Brain microvascular endothelial cell (primary cell): ENCODE measurements around the gene SH3PXD2B.
"Not testable (repeated sequence)": the region's sequence is repeated elsewhere in the genome, so short reads cannot be mapped to it uniquely, and the experiment has no call there.

ENCODE experiments used
- DNase-seq: peaks from one replicate; pipeline ENCODE4 v3.0.0-alpha.2; 2020
- H3K27ac ChIP-seq: fragments of 250-450 bp; sonication (Bioruptor Pico); 2 replicates; pipeline ENCODE4 v1.5.1; 2020; ENCODE audit warnings: mild to moderate bottlenecking, moderate library complexity
- H3K27me3 ChIP-seq: fragments of 250-450 bp; sonication (Bioruptor Pico); replicated peaks from 2 replicates; pipeline ENCODE4 v1.5.1; 2020; ENCODE audit warnings: mild to moderate bottlenecking
- H3K36me3 ChIP-seq: fragments of 250-450 bp; sonication (Bioruptor Pico); replicated peaks from 2 replicates; pipeline ENCODE4 v1.5.1; 2020; ENCODE audit warnings: mild to moderate bottlenecking
- H3K4me3 ChIP-seq: 2 replicates; pipeline ENCODE4 v1.5.1; 2011; ENCODE audit warnings: low read depth, mild to moderate bottlenecking, control low read depth, low read length, moderate library complexity
- CTCF ChIP-seq: IDR thresholded peaks from 2 replicates; pipeline ENCODE4 v1.5.1; 2011; ENCODE audit warnings: low read depth, mild to moderate bottlenecking, moderate library complexity, low read length, control low read depth, inconsistent platforms; ENCODE audit errors: missing control alignments
- in situ Hi-C: cut with HindIII; loops from 2 replicates; pipeline ENCODE4 v1.10.0; 2017; ENCODE audit warnings: low sequenced_read_pairs, low pct_ligation_motif_present

Gene SH3PXD2B

DNA sequence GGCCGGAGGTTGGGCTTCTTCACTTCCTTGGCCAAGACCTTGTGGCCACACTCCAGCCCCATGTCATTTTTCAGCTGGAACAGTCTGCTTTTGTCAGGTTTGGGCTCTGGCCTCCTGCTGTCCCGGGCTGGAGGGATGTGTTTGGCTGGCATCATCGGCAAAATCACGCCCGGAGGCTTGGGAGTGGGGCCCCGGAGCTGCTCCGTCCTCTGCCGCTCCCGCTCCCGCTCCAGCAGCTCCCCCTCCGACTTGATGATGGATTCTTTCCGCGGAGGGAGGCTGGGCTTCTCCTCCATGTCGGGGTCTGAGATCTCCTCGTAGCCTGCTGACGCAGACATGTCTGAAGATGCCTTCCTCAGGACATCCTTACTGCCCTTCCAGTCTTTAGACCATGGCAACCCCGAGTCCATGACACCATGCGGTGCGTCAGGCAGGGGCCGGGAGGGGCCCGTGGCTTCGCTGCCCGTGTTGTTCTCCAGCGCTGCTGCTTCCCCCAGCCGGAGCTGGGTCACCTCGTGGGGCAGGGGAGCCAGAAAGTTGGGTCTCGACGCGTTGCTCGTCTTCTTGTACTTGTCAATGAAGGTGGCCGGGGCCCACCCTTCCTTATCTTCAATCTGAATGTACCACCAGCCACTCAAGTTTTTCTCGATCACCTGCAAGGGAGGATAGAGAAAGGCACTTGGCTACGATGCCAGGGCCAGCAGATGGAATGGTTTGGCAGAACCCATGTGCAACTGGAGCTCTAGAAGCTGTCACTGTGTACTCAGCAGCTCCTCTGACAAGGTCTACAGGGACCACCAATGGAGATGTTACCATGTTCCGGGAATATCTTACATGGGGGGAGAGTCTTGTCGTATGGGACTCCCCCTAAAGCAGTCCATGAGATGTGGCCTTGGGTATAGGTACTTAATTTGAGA lies 114.8 kb downstream of the SH3PXD2B start:
- H3K36me3 ChIP-seq: peaks cover 38% of the 10 kb centered on the region
- H3K4me3 ChIP-seq: no peak overlapping the region
- in situ Hi-C loops: no loop called here
- H3K27me3 ChIP-seq: no peaks in the 10 kb centered on the region
- DNase-seq: no peak
- TF ChIP-seq CTCF: no peak
- no peak overlapping the region for H3K27ac ChIP-seq

DNA sequence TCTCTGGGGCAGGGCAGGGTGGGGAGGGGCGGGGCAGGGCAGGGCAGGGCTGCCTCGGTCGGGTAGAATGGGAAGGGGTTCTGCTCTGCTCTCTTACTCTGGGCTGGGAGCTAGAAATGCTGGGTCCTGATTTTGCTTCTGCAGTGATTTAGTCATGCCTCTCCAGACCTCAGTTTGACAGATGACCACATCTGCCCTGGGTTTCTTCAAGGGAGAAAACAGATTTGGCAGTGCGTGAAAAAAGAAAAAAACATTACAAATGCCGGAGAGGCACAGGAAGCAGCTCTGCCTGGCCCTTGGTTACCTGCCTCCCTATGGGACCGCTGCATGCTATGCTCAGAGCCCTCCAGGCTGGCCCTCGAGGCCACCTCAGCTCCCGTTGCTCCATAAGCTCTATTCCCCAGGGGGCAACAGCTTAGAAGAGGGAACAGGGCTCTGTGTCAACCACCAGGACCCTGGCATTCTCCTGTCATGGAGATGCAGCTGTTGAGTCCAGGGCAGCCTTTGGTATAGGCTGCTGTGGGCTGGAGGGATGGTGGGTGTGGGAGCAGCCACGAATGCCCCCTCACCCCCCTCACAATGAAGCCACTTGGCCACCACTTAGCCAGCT lies 117.5 kb downstream of the SH3PXD2B start:
- DNase-seq: no peak
- H3K36me3 ChIP-seq: peaks cover 30% of the 10 kb centered on the region
- no peak overlapping the region for H3K27ac ChIP-seq
- no peak for TF ChIP-seq CTCF
- no peaks in the 10 kb centered on the region for H3K27me3 ChIP-seq
- in situ Hi-C loops: no loop called here
- H3K4me3 ChIP-seq: no peak overlapping the region

GRCh38 chr5:172336264-172336663 lies 118.1 kb downstream of the SH3PXD2B start:
- in situ Hi-C loops: no loop called here
- Histone ChIP-seq H3K27me3 (no peaks in the 10 kb centered on the region), H3K36me3 (peaks cover 28% of the 10 kb centered on the region), H3K27ac (no peak overlapping the region), H3K4me3 (no peak overlapping the region)
- no peak for DNase-seq
- TF ChIP-seq CTCF: no peak

DNA sequence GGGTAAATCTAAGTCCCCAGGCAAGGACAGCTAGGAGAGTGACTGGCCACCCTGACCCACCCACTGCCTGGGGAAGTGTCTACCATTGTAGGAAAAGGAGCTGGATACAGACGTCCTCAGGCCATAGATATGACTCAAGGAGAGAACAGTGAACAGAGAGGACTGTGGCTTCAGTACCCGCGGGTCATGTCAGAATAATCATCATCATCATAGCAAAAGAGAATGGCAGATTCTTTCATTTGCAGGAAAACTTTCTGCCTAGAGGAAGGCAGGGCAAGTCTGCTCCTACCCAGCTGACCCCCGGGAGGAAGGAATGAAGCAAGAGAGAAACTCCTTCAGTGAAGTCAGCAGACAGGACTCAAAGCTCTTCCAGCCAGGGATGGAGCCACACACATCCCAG lies 118.6 kb downstream of the SH3PXD2B start:
- no peak for DNase-seq
- Histone ChIP-seq H3K4me3 (no peak overlapping the region), H3K27me3 (no peaks in the 10 kb centered on the region), H3K27ac (no peak overlapping the region), H3K36me3 (peaks cover 22% of the 10 kb centered on the region)
- no peak for TF ChIP-seq CTCF
- in situ Hi-C loops: no loop called here

- H3K27me3 ChIP-seq: no peaks in the 10 kb centered on the region
- no peak for DNase-seq
- in situ Hi-C loops: no loop called here
- peaks cover 15% of the 10 kb centered on the region for H3K36me3 ChIP-seq
- H3K27ac ChIP-seq: no peak overlapping the region
- TF ChIP-seq CTCF: no peak
- H3K4me3 ChIP-seq: no peak overlapping the region
Measured at GRCh38 chr5:172334641-172335040, 119.7 kb downstream of the SH3PXD2B start.

DNA sequence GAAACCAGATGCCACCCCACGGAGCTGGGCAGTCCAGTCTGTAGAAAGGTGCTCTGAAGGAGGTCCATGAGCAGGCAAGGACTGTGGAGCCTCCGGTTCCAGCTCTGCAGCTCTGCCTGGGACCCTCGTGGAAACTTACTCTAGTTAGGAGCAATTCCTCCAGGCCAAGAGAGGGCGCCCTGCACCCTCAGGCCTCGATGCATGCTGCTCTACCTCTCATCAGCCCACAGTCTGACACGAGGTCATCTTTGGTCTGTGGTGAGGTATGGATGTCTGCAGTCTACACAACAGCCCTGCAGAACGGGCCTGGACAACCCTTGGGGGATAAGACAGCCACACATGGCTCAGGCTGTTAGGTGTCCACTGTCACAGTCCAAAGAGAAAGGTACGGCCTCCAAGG lies 120.1 kb downstream of the SH3PXD2B start:
- in situ Hi-C loops: no loop called here
- Histone ChIP-seq H3K27ac (no peak overlapping the region), H3K36me3 (peaks cover 14% of the 10 kb centered on the region), H3K4me3 (no peak overlapping the region), H3K27me3 (no peaks in the 10 kb centered on the region)
- peak; percentile 23 for TF ChIP-seq CTCF
- DNase-seq: no peak

DNA sequence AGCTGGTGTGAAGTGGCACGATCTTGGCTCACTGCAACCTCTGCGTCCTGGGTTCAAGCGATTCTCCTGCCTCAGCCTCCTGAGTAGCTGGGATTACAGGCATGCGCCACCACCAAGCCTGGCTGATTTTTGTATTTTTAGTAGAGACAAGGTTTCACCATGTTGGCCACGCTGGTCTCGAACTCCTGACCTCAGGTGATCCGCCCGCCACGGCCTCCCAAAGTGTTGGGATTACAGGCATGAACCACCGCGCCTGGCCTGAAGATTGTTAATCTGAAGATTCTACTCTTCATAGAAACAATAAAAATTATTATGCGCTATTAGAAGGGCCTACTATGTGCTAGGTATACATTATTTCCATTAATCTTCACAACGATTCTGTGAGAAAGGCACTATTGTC lies 127.4 kb downstream of the SH3PXD2B start:
- in situ Hi-C loops, H3K36me3 ChIP-seq, H3K27me3 ChIP-seq, H3K27ac ChIP-seq, H3K4me3 ChIP-seq, DNase-seq: not testable (repeated sequence)
